GM18517 (cell line): ENCODE data around the gene SMPDL3A.

Experiments
- ATAC-seq: cut with Tn5 transposase; IDR thresholded peaks from one replicate; pipeline ENCODE4 v1.9.1; 2021; ENCODE audit warnings: mild to moderate bottlenecking, moderate library complexity; ENCODE audit not compliant: unreplicated experiment

Gene SMPDL3A

DNA sequence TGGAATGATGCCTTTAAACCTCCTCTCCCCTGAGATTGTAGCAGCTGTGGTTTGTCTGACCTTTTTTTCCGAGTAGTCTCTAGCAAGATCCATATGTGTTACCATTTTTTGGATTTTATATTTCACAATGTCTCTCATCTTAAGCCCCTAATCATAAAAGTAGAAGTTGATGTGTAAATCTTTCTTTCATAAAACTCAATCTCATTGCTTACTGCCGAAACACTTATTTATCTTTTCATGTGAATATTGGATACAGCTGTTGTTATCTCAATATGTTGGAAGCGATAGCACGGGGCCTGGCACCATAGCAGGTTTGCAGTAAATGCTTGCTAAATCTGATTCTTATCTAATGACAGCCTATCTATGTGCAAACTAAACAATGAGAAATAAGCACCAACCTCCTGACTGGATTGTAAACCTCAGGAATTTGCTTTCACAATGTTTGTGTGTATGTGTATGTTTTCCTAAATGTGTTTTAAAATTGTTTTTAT is 14.2 kb downstream of the SMPDL3A start:
- no peak for ATAC-seq

GRCh38 chr6:122804962-122805485 is 16.0 kb downstream of the SMPDL3A start:
- no peak for ATAC-seq

- ATAC-seq, result no peak
Measured at GRCh38 chr6:122806291-122806690, 17.2 kb downstream of the SMPDL3A start.

DNA sequence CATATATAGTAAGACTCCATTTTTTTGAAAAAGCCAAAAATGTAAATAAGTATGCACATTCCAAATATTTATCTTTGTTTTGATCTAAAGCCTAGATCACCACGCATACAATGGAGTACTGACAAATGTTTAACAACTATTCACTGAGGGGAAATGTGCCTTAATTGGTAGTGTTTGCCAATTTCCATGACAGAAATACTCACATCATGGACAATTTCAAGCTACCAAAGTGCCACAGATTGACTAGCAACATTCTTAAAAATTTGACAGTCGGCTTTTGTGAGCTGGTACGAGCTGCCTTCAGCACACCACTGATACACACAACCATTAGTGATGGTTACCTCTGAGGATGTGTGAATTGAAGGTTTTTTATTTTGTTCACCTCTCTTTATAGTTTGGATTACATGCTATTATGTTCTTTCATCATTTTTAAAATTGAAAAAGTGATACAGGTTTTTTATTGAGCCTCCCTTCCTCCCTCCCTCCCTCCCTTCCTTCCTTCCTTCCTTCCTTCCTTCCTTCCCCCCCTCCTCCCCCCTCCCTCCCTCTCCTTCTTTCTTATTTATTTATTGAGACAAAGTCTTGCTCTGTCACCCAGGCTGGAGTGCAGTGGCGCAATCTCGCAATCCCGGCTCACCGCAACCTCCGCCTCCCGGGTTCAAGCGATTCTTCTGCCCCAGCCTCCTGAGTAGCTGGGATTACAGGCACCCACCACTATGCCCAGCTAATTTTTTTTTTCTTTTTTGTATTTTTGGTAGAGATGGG is 19.2 kb downstream of the SMPDL3A start:
- ATAC-seq, result no peak

- no peak for ATAC-seq
Measured at GRCh38 chr6:122809001-122809400, 19.9 kb downstream of the SMPDL3A start.

DNA sequence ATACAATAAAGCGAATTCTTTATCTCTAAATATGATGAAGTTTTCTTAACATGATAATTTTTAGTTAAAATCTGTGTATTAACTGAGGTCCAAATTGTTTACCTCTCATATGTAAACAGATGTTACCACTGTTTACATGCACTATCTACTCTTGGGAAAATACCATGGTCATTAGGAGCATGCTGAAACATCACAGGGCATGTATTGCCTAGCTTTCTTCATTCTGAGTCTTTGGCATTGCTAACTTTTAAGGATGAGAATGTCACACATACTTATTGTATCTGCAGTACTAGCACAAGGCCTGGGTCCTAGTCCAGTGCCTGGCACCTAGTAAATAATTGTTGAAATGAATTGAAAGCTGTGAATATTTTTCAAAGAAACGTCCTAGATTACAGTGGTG is 20.6 kb downstream of the SMPDL3A start:
- ATAC-seq, result no peak

- no peak for ATAC-seq
Measured at GRCh38 chr6:122810189-122810588, 21.1 kb downstream of the SMPDL3A start.

DNA sequence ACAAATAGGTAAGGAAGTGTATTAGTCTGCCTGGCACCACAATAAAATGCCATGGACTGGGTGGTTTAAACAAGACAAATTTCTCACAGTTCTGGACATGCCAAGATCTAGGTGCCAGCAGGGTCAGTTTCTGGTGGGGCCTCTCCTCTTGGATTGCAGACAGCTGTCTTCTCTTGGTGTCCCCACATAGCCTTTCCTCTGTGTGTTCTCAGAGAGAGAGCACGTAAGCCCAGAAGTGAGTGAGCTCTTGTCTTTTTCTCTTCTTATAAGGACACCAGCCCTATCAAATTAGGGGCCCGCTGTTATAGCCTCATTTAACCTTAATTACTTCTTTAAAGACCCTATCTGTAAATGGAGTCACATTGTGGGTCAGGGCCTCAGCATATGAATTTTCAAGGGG is 28.3 kb downstream of the SMPDL3A start:
- no peak for ATAC-seq

- no peak for ATAC-seq
Measured at GRCh38 chr6:122817766-122818165, 28.7 kb downstream of the SMPDL3A start.

DNA sequence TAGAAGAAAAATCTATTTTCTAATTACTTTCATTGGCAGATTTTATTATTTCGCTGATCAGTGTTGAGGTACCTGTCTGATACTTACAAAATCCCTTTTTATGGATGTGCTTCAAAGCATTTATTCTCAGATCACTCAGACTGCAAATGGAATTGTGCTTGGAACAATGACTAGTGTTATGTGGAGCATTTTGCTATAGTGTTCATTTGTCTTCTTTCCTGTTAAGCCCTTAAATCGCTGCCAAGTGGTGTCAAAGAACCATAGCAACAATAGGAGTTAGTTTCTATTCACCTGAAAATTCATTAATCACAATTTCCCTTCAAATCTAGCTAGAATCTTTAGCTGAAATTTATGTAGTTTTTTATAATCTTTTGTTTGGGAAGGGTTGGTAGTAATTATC is 29.8 kb downstream of the SMPDL3A start:
- no peak for ATAC-seq

GRCh38 chr6:122821095-122821494 is 32.0 kb downstream of the SMPDL3A start:
- ATAC-seq, result no peak

- ATAC-seq, result no peak
Measured at GRCh38 chr6:122825163-122825562, 36.1 kb downstream of the SMPDL3A start.

DNA sequence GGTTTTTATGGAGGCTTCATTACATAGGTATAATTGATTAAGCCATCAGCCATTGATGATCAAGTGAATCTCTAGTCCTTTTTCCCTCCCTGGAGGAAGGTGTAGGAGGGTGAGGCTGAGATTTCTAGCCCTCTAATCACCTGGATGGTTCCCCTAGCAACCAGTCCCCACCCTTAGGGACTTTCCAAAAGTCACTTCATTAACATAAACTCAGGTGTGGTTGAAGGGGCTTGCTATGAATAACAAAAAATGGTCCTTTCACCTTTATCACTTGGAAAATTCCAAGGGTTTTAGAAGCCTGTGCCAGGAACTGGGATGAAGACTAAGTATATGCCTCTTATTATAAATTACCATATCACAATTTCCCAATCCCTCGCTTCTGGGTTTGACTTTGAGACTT is 40.4 kb downstream of the SMPDL3A start:
- no peak for ATAC-seq

GRCh38 chr6:122831511-122831910 is 42.5 kb downstream of the SMPDL3A start:
- no peak for ATAC-seq

DNA sequence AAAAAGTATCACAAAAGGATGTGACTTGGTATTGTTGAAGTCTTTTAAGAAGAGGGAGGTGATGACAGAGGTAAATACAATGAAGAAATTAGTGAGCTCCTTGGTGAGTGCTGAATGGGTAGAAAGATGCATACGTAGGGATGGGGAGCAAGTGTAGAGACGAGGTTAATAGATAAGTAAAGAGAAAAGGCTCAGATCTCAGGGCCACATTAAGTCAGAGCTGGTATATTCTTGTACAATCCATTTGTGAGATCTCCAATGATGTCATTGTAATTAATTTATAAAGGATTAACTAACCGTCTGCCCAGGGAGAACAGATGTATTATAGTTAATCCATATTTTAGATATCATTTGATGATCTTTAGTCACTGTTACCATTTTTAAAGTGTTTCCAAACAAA is 43.4 kb downstream of the SMPDL3A start:
- no peak for ATAC-seq

GRCh38 chr6:122833021-122833491 is 44.0 kb downstream of the SMPDL3A start:
- ATAC-seq, result no peak

DNA sequence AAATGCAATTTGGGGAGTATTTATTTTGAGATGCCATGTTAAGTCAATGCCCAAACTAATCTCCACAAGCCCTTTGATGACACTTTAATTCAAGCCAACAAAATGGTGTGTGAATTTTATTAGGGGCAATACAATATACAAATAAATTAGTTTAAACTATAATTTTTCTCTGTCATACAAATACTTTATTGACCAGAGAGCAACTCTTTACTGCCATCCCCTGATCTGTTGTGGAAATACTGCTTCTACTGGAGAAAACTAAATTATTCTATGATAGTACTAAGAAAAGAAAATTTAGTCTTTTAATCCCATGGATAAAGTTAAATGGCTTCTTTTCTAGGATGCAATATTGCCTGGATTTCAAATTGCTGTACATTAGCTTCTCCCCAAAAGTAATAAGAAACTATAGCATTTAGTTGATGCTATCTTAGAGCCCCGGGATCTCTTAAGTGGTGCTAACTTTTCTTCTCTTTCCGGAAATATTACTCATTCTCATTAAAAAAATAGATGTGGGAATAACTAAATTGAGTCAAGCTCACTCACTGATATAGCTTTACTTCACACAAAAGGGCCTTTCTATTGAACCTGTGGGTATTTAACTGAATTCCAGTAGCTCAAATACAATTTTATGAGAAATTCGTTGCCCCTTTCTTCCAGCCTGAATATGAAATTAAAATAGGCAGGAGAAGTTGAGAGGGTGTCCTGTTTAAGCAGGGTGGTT is 49.2 kb downstream of the SMPDL3A start:
- no peak for ATAC-seq

GRCh38 chr6:122839472-122839871 is 50.4 kb downstream of the SMPDL3A start:
- peak; percentile 93 for ATAC-seq

DNA sequence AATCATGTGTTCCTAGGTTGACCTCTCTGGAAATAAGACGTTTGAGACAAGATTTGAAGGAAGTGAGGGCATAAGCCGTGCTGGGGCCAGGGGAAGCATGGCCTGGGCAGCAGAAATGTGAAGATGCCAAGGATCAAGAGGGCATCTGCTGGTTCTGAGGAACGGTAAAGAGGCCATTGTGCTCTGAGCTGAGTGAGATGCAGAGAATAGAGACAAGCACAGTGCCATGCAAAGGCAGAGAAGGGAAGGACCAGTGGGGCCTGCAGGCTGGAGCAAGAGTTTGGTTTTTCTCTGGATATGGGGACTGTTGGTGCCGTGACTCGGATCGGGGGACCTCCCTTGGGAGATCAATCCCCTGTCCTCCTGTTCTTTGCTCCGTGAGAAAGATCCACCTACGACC is 50.8 kb downstream of the SMPDL3A start:
- no peak for ATAC-seq

GRCh38 chr6:122845464-122845863 is 56.4 kb downstream of the SMPDL3A start:
- no peak for ATAC-seq

DNA sequence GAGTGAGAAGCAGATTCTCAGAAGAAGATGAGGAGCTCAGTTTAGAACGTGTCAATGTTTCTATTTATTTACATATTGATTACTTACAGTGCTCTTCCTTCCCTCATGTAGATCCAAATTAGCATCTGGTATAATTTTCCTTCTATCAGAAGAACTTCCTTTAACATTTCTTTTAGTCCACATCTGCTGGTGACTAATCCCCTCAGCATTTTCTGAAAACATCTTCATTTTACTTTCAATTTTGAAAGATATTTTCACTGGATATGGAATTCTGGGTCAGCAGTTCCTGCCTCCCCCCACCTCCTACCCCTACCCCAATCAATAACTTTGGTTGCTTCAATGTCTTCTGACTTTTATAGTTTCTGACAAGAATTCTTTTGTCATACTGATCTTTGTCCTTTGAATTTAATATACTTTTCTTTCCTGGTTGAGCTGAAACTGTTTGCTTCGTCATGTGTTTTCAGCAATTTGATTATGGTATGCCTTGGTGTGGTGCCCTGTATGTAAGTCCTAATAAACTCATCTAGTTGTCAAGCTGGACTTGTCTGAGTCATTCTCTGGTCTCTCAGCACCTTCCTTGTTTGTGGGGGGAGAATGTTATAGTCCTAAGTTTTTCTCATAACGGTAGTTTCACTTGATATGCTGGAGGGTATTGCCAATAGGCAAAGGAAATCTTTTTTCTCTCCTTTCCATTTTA is 57.0 kb downstream of the SMPDL3A start:
- no peak for ATAC-seq
